ENCODE measurements around the gene OSTM1.

Gene OSTM1

DNA sequence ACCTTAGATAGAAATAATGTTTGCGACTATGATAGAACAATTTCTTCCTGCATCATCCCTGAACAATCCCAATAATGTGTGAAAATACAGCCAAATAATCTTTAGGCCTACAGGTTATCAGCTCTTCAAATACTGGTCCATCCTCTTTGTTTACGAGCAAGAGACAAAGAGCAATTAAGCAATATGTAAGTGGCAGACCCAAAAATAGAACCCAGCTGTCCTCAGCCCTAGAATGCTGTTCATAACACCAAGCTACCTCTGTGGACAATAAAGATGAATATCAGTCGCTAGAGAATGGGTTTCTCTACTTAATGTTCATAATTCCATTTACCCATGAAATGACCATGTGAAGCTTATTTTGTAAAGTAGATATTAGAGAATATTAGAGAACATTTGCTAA lies 28.4 kb upstream of the OSTM1 start:
- no peak for DNase-seq (ENCODE audit: low spot score)

DNA sequence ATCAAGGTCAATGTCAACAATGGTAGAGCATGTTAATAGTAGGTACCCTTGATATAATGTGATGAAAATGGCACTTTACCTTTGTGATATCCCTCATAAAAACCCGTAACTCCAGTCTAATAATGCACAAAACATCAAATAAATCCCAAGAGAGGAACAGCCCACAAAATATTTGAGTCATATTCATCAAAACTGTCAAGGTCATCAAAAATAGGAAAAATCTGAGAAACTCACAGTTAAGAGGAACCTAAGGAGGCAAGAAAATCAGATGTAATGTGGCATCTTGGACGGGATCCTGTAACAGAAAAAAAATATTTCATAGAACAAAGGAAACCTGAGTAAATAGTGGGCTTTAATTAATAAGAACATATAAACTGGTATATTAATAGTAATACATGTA lies 25.5 kb upstream of the OSTM1 start:
- no peak for DNase-seq (ENCODE audit: low spot score)

- no peak for DNase-seq (ENCODE audit: low spot score)
Measured at GRCh38 chr6:108097882-108098281, 23.3 kb upstream of the OSTM1 start.

DNA sequence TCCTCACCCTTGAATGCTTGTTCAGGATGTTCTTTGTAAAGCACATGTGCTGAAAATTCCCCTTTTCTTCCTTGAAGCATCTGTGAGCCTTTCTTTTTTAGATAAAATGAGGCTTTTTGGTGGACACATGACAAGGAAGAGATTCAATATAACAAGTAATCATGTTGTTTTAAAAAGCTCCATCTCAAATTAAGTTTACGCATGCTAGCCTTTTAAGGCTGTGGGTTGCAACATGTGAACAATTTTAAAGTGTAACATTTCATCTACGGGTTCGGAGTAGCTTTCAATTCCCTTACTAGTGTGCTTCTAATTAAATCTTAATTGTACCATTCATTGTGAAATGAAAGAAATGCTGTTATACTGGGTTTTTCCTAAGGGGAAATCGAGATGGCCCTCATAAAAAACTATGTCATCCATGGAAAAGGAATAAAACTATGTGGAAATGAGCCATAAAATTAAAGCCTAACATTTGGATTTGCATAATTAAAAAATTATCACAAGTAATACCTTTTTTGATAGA lies 19.3 kb upstream of the OSTM1 start:
- DNase-seq (ENCODE audit: low spot score), result no peak

GRCh38 chr6:108091288-108091687 lies 16.7 kb upstream of the OSTM1 start:
- DNase-seq (ENCODE audit: low spot score), result no peak

DNA sequence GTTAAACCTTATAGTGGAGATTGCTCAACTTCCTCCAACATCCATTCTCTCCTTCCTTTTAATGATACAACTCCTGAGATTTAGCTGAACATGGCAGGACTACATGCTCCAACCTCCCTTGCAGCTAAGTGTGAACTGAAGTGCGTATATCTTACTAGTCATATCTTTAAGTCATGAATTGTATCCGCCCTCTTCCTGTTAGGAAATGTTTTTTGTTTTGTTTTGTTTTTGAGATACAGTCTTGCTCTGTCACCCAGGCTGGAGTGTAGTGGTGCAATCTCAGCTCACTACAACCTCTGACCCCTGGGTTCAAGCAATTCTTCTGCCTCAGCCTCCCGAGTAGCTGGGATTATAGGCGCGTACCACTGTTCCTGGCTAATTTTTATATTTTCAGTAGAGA lies 8.8 kb upstream of the OSTM1 start:
- DNase-seq (ENCODE audit: low spot score), result no peak

DNA sequence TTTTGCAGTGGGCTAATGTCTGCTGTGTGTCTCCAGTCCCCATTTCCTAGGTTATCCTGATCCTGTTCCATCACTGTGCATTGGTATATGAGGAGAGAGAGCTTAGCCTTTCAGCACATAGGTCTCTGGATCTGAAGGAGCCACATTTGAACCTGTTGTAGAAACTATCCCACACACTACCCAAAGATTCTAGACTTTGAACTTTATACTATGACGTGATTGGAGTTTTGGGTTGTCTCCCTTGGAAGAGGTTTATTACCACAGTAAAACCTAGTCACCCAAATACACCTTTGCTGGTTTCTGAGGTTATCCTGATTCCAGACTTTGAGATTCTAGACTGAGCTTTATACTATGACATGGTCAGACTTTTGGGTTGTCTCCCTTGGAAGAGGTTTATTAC lies 8.0 kb upstream of the OSTM1 start:
- no peak for DNase-seq (ENCODE audit: low spot score)

DNA sequence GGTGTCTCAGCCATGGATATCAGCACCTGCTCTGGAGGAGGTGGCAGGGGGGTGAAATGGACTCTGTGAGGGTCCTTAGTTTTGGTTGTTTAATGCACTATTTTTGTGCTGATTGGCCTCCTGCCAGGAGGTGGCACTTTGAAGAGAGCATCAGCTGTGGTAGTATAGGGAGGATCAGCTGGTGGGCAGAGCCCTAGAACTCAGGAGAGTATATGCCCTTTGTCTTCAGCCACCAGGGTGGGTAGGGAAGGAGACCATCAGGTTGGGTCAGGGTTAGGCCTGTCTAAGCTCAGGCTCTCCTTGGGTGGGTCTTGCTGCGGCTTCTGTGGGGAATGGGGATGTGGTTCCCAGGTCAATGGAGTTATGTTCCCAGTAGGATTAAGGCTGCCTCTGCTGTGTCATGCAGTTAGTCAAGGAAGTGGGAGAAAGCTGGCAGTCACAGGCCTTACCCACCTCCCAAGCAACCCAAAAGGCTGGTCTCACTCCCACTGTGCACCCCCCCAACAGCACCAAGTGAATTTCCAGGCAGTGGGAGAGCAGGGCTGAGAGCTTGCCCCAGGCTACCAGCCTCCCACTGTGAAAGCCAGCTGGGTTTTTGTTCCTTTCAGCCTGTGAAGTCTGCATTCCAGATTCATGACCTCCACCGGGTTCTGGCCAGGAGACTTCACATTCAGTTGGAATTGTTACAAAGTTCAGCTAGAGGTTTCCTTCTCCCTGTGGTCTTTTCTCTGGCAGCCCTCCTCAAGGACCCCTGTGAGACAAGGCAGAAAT lies 5.7 kb upstream of the OSTM1 start:
- DNase-seq (ENCODE audit: low spot score), result no peak

- DNase-seq (ENCODE audit: low spot score), result no peak
Measured at GRCh38 chr6:108078191-108078590, 3.6 kb upstream of the OSTM1 start.

- DNase-seq (ENCODE audit: low spot score), result no peak
Measured at GRCh38 chr6:108074057-108074358, 533 bp downstream of the OSTM1 start.

DNA sequence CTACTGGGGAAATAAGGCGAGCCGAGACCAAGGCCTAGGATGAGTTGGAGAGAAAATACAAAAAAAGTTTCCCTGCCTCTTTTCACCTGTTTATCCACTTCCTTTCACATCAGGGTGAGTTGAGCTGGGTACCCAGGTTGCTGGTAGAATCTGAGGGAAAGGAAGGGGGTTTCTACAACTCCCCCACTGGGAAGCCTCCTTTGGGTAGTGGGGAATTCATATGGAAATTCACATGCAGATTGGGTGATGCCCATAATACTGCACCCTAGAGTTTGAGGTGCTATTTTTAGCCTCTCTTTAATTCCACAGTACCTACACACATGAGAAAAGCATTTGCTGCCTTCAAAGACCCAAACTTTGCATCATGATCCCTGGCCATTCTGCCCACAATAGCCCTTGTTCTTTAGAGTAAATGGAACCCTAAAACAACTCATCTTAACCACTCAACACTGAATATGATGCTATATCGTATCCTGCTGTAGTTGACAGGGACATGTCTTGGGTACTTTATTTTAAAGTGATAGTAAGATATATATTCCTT lies 2.7 kb downstream of the OSTM1 start:
- DNase-seq (ENCODE audit: low spot score), result no peak

GRCh38 chr6:108068618-108069017 lies 5.9 kb downstream of the OSTM1 start:
- peak; percentile 24 for DNase-seq (ENCODE audit: low spot score)

DNA sequence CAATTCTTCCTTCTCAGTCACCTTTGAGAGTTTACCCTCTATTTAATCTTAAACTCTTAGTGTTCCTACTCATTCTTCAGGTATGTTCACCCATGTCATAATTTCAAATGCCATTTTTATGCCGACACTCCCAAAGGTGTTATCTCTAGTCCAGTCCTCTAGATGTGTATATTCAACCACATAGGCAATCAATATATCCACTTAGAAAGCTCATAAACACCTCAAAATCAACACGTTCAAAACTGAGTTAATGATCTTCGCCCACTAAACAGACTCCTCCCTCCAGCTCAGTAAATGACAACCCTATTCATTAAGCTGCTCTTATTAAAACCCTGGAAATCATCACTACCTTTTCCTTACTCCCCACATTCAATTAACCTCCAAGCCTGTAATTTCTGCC lies 6.4 kb downstream of the OSTM1 start:
- no peak for DNase-seq (ENCODE audit: low spot score)

- no peak for DNase-seq (ENCODE audit: low spot score)
Measured at GRCh38 chr6:108052706-108053105, 21.8 kb downstream of the OSTM1 start.

GRCh38 chr6:108051481-108051880 lies 23.1 kb downstream of the OSTM1 start:
- DNase-seq (ENCODE audit: low spot score), result no peak

- no peak for DNase-seq (ENCODE audit: low spot score)
Measured at GRCh38 chr6:108039681-108040080, 34.9 kb downstream of the OSTM1 start.

DNA sequence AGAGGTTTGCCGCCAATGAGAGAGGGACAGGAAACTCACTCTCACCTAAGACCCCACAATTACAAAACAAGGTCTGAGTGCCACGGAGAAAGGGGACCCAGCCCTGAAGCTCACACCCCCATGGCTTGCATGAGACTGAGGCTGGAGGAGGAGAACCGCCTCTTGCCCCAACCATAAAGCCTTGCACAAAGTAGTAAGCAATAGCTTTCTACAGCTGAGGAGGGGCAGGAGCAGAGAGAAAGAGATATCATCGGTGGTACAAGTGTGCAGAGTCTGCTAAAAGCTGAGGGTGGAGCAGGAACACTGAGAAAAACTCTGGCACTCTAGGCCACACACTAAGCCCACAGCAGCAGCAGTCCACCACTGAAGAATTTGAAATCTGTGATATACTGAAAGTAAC lies 37.7 kb downstream of the OSTM1 start:
- no peak for DNase-seq (ENCODE audit: low spot score)

DNA sequence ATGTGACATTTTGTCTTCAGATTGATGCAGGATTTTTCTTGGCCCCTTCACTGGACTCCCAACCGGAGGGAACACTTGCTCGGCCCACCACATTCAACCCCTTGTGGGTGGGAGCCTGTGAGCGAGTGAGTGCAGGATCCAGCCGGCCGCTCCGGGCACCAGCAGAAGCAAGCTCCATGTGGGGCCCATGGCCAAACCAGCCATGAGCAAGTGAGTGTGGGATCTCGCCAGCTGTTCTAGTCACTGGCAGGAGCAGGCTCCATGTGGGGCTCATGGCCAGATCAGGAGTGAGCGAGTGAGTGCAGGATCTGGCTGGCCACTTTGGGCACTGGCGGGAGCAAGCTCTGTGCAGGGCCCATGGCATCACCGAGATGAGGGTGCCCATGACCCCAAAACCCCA lies 42.6 kb downstream of the OSTM1 start:
- DNase-seq (ENCODE audit: low spot score), result no peak

DNA sequence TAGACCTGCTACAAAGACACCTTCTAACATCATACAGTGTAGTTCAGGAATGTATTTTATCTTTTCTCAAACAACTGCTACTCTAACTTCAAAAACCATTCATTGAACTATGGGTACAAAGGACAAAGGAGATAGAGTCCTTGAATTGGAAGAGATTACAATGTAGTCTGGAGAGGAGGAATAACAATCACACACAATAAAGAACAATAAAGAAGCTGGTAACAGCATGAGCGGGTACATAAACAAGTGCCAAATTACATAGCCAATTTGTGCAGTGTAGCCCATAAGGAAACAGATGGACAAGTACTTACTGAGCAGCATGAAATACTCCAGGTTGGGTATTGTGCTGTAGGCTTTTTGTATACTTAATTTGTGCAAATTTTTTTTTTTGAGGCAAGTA lies 44.3 kb downstream of the OSTM1 start:
- DNase-seq (ENCODE audit: low spot score), result no peak

DNA sequence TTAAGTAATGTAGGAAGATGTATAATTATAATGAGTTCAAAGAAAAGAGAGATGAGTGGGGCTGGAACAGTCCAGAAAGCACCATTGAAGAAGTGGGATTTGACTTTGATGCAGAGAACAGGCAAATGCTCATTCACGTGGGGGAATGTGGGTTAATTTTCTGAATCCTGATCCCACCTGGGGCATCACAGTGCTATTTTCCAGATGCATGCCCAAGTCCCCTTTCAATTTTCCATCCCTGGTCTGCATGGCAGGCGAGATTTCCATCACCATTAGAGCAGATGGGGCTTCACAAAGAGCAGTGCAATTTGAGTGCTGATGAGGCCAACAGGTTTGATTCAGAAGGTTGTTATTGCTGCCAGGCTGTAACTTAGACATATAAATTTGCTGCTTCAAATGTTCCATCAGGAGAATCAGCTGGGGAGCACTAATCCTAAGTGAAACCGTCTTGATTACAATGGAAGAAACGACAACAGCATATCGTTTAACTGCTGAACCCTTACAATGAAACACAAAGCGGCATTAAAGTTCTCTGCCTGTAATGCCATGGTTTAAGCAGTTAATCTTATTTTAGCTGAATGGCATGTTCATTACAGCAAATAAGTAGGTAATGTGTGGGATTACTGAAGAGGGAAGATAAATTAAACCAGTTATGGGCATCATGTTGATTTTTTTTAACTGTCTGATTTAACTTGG lies 45.2 kb downstream of the OSTM1 start:
- no peak for DNase-seq (ENCODE audit: low spot score)

DNA sequence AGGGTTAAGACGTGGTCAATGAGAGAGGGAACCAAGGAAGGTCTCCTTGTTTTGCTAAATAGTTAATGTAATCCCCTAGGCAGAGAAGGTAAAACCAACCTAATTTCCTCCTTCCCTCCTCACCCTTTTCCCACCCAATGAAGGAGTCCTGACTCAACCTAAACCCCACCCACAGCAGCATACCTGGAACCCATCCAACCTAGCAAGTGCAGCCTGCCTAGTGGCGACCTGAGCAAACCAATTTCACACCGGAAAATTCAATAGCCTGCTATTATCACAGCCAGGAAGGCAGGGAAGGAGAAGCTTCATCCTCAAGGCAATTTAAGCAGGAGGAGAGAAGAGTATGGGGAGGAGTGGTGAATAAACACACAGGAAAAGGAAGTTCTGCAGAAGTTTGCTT lies 46.9 kb downstream of the OSTM1 start:
- DNase-seq (ENCODE audit: low spot score), result no peak

- no peak for DNase-seq (ENCODE audit: low spot score)
Measured at GRCh38 chr6:108027056-108027455, 47.5 kb downstream of the OSTM1 start.

GRCh38 chr6:108024427-108025073 lies 50.0 kb downstream of the OSTM1 start:
- no peak for DNase-seq (ENCODE audit: low spot score)

All from CD4-positive, alpha-beta T cell treated with Interleukin-15 for 4 hours (primary cell).